ENCODE data around the gene PPIC.

GRCh38 chr5:123028222-123028621, 8.3 kb downstream of the PPIC start:
- TF ChIP-seq, protein P1, sequence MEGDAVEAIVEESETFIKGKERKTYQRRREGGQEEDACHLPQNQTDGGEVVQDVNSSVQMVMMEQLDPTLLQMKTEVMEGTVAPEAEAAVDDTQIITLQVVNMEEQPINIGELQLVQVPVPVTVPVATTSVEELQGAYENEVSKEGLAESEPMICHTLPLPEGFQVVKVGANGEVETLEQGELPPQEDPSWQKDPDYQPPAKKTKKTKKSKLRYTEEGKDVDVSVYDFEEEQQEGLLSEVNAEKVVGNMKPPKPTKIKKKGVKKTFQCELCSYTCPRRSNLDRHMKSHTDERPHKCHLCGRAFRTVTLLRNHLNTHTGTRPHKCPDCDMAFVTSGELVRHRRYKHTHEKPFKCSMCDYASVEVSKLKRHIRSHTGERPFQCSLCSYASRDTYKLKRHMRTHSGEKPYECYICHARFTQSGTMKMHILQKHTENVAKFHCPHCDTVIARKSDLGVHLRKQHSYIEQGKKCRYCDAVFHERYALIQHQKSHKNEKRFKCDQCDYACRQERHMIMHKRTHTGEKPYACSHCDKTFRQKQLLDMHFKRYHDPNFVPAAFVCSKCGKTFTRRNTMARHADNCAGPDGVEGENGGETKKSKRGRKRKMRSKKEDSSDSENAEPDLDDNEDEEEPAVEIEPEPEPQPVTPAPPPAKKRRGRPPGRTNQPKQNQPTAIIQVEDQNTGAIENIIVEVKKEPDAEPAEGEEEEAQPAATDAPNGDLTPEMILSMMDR (IDR thresholded peaks at IDR 0.05; ENCODE audit: low read length) = no peak
- no peak for TF ChIP-seq EZH2 (IDR thresholded peaks at IDR 0.05; ENCODE audit: borderline replicate concordance, low read length)

All from OCI-LY1 (cell line).